ENCODE results near the gene IGSF21.

DNA sequence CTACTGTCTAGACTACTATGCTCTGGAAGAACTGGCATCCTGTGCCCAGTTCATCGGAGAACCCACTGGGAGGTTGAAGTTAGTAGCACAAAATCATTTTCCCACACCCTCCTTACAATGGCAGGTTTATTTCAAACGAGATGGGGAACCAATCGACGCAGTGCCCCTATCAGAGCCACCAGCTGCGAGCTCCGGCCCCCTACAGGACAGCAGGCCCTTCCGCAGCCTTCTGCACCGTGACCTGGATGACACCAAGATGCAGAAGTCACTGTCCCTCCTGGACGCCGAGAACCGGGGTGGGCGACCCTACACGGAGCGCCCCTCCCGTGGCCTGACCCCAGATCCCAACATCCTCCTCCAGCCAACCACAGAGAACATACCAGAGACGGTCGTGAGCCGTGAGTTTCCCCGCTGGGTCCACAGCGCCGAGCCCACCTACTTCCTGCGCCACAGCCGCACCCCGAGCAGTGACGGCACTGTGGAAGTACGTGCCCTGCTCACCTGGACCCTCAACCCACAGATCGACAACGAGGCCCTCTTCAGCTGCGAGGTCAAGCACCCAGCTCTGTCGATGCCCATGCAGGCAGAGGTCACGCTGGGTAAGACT lies 257.6 kb downstream of the IGSF21 start:
- TF ChIP-seq, protein P1, sequence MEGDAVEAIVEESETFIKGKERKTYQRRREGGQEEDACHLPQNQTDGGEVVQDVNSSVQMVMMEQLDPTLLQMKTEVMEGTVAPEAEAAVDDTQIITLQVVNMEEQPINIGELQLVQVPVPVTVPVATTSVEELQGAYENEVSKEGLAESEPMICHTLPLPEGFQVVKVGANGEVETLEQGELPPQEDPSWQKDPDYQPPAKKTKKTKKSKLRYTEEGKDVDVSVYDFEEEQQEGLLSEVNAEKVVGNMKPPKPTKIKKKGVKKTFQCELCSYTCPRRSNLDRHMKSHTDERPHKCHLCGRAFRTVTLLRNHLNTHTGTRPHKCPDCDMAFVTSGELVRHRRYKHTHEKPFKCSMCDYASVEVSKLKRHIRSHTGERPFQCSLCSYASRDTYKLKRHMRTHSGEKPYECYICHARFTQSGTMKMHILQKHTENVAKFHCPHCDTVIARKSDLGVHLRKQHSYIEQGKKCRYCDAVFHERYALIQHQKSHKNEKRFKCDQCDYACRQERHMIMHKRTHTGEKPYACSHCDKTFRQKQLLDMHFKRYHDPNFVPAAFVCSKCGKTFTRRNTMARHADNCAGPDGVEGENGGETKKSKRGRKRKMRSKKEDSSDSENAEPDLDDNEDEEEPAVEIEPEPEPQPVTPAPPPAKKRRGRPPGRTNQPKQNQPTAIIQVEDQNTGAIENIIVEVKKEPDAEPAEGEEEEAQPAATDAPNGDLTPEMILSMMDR (IDR thresholded peaks at IDR 0.05) = no peak
- no peak for TF ChIP-seq POLR2AphosphoS5 (IDR thresholded peaks at IDR 0.05; ENCODE audit: insufficient read depth in 1 of 2, low read depth in 1 of 2)
- TF ChIP-seq POLR2A (IDR thresholded peaks at IDR 0.05) = no peak

All from vagina (tissue), 2 donors.